Measurements from ENCODE around the gene TMEM108. TPM values are rescaled to one million over a fixed set of nuclear protein-coding genes. Genes with fewer than 3 reads are reported as not detected.

Gene TMEM108
- total RNA-seq, 6 experiments from 2014 or later: 0.10 to 0.20 TPM; not detected in 4

DNA sequence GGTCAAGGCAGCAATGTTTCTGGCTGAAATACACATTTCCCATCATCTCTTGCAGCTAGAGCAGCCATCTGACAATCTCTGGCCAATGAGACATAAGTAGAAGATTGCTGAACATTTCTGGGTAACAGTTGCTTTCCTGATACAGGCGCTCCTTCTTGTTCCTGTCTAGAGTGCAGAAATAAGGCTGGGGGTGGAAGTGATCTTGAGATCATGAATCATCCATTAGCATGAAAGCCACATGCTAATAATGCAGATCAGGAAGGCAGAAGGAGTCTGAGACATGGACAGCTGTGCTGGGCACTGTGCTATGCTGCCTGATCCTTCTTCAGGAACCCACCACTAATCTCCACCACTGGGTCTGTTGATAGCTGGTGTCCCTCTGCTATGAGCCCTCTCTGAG lies 14.8 kb upstream of the TMEM108 start:
- WGBS (ENCODE audit: insufficient coverage, low coverage, low lambda C conversion rate, missing lambda C conversion rate): no CpG with 5 or more reads among the region's 1 CpG
- no peak for DNase-seq
- no peaks in the 10 kb centered on the region for H3K36me3 ChIP-seq
- no peak for TF ChIP-seq POLR2A (IDR thresholded peaks at IDR 0.05)
- TF ChIP-seq, protein P1, sequence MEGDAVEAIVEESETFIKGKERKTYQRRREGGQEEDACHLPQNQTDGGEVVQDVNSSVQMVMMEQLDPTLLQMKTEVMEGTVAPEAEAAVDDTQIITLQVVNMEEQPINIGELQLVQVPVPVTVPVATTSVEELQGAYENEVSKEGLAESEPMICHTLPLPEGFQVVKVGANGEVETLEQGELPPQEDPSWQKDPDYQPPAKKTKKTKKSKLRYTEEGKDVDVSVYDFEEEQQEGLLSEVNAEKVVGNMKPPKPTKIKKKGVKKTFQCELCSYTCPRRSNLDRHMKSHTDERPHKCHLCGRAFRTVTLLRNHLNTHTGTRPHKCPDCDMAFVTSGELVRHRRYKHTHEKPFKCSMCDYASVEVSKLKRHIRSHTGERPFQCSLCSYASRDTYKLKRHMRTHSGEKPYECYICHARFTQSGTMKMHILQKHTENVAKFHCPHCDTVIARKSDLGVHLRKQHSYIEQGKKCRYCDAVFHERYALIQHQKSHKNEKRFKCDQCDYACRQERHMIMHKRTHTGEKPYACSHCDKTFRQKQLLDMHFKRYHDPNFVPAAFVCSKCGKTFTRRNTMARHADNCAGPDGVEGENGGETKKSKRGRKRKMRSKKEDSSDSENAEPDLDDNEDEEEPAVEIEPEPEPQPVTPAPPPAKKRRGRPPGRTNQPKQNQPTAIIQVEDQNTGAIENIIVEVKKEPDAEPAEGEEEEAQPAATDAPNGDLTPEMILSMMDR (IDR thresholded peaks at IDR 0.05): no peak
- no peak overlapping the region for H3K27ac ChIP-seq
- H3K9me3 ChIP-seq: no peaks in the 10 kb centered on the region
- ATAC-seq: no peak
- intact Hi-C loops (cut with DNase I): no loop called here
- H3K27me3 ChIP-seq: no peaks in the 10 kb centered on the region
- H3K4me1 ChIP-seq: no peaks in the 10 kb centered on the region
- H3K4me3 ChIP-seq: no peak overlapping the region

DNA sequence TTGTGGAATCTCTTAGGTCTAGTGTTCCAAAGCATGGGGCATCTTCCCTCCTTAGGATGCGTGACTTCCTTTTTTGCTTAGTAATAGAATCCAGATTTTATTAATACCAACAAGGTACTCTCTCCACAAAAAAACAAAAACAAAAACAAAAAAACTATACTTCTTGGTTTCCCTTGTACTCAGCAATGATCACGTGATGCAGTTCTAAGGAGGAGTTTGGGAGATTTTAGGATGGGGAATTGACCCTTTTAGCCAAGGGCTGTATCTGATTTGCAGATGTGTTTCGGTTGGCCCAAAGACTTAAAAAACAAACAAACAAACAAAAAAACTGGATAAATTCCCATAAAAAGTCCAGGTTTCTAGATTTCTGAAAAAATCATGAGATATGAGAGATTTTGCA lies 12.6 kb upstream of the TMEM108 start:
- TF ChIP-seq, protein P1 (IDR thresholded peaks at IDR 0.05): no peak
- no peak for TF ChIP-seq POLR2A (IDR thresholded peaks at IDR 0.05)
- H3K36me3 ChIP-seq: no peaks in the 10 kb centered on the region
- WGBS (ENCODE audit: insufficient coverage, low coverage, low lambda C conversion rate, missing lambda C conversion rate): 50% methylated on average over 3 of the region's 3 CpGs
- intact Hi-C loops (cut with DNase I): no loop called here
- ATAC-seq: no peak
- no peak overlapping the region for H3K4me3 ChIP-seq
- H3K27ac ChIP-seq: no peak overlapping the region
- H3K27me3 ChIP-seq: no peaks in the 10 kb centered on the region
- H3K9me3 ChIP-seq: no peaks in the 10 kb centered on the region
- no peaks in the 10 kb centered on the region for H3K4me1 ChIP-seq
- DNase-seq: no peak

DNA sequence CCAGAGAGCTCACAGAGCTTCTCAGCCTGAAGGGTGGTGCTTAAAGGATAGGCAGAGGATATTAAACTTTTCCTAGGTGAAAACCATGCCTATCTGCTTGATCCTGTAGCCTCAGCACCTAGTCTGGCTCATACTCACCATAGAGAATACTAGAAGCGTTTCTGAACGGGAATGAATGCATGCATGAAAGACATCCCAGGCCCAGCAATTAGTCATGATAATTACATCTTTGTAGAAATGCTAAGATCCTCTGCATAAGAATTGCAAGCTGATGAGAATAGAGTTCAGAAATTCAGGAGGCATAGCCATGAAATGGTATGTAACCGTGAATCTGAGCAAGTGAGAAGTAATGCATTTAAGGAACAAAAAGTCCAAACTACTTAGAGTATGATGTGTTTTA lies 5.9 kb upstream of the TMEM108 start:
- DNase-seq: no peak
- no peaks in the 10 kb centered on the region for H3K36me3 ChIP-seq
- no peak for ATAC-seq
- no peaks in the 10 kb centered on the region for H3K27me3 ChIP-seq
- intact Hi-C loops (cut with DNase I): no loop called here
- no peak overlapping the region for H3K4me3 ChIP-seq
- H3K4me1 ChIP-seq: no peaks in the 10 kb centered on the region
- 76% methylated on average over 3 of the region's 3 CpGs for WGBS (ENCODE audit: insufficient coverage, low coverage, low lambda C conversion rate, missing lambda C conversion rate)
- TF ChIP-seq POLR2A (IDR thresholded peaks at IDR 0.05): no peak
- TF ChIP-seq, protein P1 (IDR thresholded peaks at IDR 0.05): no peak
- no peaks in the 10 kb centered on the region for H3K9me3 ChIP-seq
- no peak overlapping the region for H3K27ac ChIP-seq

DNA sequence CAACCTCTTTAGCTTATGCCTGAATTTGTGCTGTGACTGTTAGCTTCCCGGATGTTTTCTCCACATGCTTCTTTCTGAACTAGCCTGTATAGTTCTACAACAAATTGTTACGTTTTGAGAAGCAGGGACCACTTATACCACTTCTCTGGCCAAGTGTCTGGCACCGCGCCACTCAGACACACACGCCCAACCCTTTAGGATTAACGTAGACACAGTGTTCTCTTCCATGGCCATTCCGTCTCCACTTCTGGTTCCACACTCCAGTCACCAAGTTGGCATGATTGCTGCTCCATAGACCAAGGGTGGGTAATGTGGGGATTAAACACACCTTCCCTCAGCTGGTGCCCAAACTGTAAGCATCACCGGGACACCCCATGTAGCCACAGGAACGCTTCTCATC lies 755 bp upstream of the TMEM108 start:
- TF ChIP-seq POLR2A (IDR thresholded peaks at IDR 0.05): no peak
- TF ChIP-seq, protein P1 (IDR thresholded peaks at IDR 0.05): no peak
- intact Hi-C loops (cut with DNase I): no loop called here
- WGBS (ENCODE audit: insufficient coverage, low coverage, low lambda C conversion rate, missing lambda C conversion rate): 71% methylated on average over 6 of the region's 9 CpGs
- H3K36me3 ChIP-seq: no peaks in the 10 kb centered on the region
- H3K9me3 ChIP-seq: no peaks in the 10 kb centered on the region
- H3K27me3 ChIP-seq: peaks cover 13 to 19% of the 10 kb centered on the region in 2 donors
- H3K27ac ChIP-seq: no peak overlapping the region
- H3K4me1 ChIP-seq: peaks cover 0 to 15% (median 0%) of the 10 kb centered on the region in 4 donors
- H3K4me3 ChIP-seq: no peak overlapping the region
- no peak for DNase-seq
- no peak for ATAC-seq
